HG02943 (cell line): ENCODE data around the gene TAF1C.

Experiments used
- ATAC-seq: cut with Tn5 transposase; IDR thresholded peaks from one replicate; pipeline ENCODE4 v1.9.1; 2021; ENCODE audit warnings: mild to moderate bottlenecking, low read depth, moderate library complexity; ENCODE audit not compliant: unreplicated experiment

Gene TAF1C

GRCh38 chr16:84183911-84184591 lies 2.8 kb downstream of the TAF1C start:
- ATAC-seq, result no peak

GRCh38 chr16:84183572-84183875 lies 3.3 kb downstream of the TAF1C start:
- no peak for ATAC-seq

GRCh38 chr16:84182680-84183571 lies 3.9 kb downstream of the TAF1C start:
- no peak for ATAC-seq

GRCh38 chr16:84182104-84182503 lies 4.8 kb downstream of the TAF1C start:
- no peak for ATAC-seq

- ATAC-seq, result no peak
Measured at GRCh38 chr16:84181144-84181915, 5.5 kb downstream of the TAF1C start.

- ATAC-seq, result no peak
Measured at GRCh38 chr16:84180519-84181140, 6.2 kb downstream of the TAF1C start.

- ATAC-seq, result no peak
Measured at GRCh38 chr16:84179612-84180320, 7.1 kb downstream of the TAF1C start.

GRCh38 chr16:84178892-84179611 lies 7.8 kb downstream of the TAF1C start:
- ATAC-seq, result no peak

GRCh38 chr16:84178146-84178765 lies 8.6 kb downstream of the TAF1C start:
- no peak for ATAC-seq

- no peak for ATAC-seq
Measured at GRCh38 chr16:84177741-84178073, 9.2 kb downstream of the TAF1C start.

- ATAC-seq, result no peak
Measured at GRCh38 chr16:84176192-84177053, 10.4 kb downstream of the TAF1C start.

- ATAC-seq, result peak; percentile 80
Measured at GRCh38 chr16:84175350-84176081, 11.3 kb downstream of the TAF1C start.

- no peak for ATAC-seq
Measured at GRCh38 chr16:84174396-84174795, 12.5 kb downstream of the TAF1C start.

- ATAC-seq, result no peak
Measured at GRCh38 chr16:84169765-84170310, 17.0 kb downstream of the TAF1C start.

- no peak for ATAC-seq
Measured at GRCh38 chr16:84166796-84167695, 19.8 kb downstream of the TAF1C start.

GRCh38 chr16:84165746-84166145 lies 21.1 kb downstream of the TAF1C start:
- ATAC-seq, result no peak
